ENCODE results near the gene TAF1C.

- TF ChIP-seq POLR2A (IDR thresholded peaks at IDR 0.05) (no peak), CTCF (IDR thresholded peaks at IDR 0.05) (no peak)
These were observed 9.2 kb downstream of the TAF1C start for GRCh38 chr16:84177741-84178073.
